NAMALWA (cell line): ENCODE data around the gene DNLZ.
"Not testable (repeated sequence)": the region's sequence is repeated elsewhere in the genome, so short reads cannot be mapped to it uniquely, and the experiment has no call there.

Experiments used
- DNase-seq: peaks from one replicate; pipeline ENCODE4 v3.0.0-alpha.2; 2015; ENCODE audit warnings: low spot score

The DNLZ gene

GRCh38 chr9:136359774-136360718 is 3.5 kb downstream of the DNLZ start:
- no peak for DNase-seq

- DNase-seq = no peak
Measured at GRCh38 chr9:136358888-136359287, 4.7 kb downstream of the DNLZ start.

- no peak for DNase-seq
Measured at GRCh38 chr9:136358016-136358415, 5.5 kb downstream of the DNLZ start.

DNA sequence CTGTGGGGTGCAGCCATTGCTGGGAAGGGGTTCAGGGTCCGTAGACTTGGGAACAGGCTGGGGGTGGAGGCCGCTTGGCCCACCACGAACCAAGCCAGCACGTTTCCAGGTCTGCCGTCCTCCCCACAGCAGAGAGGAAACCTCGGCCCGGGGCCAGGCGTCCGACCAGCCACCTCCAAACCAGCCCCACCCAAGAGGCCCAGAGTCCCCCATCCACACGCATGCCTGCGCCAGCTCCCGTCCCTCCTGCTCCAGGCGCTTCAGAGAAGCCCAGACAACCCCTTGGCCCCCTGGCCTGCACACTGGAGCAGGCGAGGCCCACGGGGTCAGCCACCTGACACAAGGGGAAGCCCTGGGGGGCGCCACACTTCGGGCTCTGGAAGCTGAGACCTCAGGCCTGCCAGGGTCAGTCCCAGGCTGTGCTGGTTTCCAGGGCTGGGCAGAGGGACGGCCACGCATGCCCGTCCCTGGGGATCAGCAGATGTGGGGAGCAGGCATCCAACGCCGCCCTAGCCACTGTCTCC is 6.3 kb downstream of the DNLZ start:
- no peak for DNase-seq

DNA sequence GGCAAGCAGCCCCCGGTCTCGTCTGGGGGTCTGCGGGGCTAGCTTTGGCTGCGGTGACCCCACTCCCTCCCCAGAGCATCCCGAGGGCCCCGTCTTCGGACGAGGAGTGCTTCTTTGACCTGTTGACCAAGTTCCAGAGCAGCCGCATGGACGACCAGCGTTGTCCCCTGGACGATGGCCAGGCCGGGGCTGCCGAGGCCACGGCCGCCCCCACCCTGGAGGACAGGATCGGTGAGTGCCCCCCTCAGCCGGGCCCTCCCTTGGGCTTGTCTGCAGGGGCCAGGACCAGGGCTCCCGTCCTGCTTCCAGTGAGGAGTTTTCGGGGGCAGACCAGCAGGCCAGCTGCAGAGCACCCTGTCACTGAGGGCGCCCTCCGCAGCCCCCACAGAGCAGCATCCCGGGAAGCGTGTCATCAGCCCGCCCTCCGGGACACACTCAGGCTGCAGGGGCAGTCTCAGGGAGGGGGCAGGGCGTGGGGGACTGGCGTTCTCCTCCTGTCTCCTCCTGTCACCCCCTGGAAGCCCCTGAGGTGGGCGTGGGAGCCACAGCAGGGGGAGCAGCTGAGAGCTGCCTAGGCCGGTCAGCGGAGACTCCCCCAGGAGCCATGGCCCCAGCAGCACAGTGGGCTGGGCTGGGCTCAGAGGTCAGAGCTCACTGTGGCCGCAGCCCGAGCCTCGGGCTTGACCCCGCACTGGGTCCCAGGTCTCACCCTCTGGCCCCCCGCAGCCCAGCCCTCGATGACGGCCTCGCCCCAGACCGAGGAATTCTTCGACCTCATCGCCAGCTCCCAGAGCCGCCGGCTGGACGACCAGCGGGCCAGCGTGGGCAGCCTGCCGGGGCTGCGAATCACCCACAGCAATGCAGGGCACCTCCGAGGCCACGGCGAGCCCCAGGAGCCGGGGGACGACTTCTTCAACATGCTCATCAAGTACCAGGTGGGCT is 7.7 kb downstream of the DNLZ start:
- DNase-seq = no peak

DNA sequence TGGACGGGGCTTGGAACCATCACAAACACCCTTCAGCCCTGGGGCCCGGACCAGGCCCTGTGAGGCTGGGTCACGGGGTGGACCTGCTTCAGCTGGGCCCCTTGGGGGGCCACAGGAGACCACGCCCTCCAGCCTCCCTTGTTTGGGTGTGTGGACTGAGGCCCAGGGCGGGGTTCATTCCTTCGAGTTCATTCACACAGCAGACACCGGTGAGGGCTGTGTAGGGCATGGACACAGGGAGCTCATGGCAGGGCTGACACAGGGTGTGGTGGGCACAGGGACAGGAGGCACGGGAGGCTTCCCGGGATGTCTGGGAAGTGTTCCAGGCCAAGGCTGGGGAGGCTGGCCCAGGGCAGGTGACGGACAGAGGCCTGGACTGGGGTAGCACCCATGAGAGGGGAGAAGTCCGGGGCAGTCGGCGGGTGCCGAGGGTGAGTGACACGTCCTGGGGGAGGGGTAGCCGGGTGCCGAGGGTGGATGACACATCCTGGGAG is 8.9 kb downstream of the DNLZ start:
- DNase-seq = no peak

DNA sequence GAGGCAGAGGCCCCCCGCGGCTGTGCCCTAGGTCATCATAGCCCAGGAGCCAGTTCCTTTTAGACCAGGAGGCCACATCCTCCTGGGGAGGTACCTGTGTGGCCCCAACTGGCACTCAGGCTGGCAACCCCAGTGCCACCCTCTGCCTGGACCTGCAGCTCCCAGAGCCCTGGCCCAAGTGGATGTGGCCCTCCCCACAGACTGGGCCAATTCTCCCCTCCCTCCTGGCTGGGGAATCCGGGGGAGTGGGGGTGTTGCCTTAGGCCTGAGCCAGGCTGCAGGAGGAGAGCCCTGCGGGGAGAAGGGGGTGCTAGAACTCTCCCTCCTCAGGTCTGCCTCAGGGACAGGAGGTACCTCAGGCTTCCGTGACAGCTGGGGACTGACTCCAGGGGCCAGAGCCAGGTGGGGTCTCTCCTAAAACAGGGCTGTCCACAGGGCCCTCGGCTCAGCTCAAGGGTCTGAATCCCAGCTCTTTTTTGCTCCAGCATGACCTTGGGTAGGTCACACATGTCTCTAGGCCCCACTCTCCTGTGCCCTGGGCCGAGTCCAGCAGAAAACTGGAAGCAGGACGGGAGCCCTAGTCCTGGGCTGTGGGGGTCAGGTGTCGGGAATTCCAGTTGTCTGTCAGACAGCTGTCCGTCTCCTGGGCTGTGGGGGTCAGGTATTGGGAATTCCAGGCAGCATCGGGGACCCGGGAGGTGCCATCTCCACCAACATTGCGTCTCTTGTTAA is 9.6 kb downstream of the DNLZ start:
- no peak for DNase-seq

DNA sequence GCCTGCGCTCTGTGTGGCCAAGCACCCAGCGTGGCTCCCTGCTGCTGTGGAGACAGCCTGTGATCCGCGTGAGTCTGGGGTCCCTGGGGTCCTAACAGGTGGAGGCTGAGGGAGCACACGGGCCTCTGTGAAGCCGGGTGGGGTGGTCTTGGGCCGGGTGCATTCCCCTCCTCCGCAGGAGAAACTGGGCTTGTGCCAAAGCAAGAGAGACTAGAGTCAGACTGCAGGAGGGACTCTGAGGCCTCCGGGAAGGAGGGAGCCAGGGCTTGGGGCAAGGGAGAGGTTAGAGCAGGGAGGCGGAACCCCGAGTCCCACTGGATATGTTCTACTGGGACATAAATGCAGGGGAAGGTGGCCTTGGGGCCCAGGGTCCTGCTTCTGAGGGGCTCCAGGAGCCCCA is 10.5 kb downstream of the DNLZ start:
- DNase-seq = no peak

DNA sequence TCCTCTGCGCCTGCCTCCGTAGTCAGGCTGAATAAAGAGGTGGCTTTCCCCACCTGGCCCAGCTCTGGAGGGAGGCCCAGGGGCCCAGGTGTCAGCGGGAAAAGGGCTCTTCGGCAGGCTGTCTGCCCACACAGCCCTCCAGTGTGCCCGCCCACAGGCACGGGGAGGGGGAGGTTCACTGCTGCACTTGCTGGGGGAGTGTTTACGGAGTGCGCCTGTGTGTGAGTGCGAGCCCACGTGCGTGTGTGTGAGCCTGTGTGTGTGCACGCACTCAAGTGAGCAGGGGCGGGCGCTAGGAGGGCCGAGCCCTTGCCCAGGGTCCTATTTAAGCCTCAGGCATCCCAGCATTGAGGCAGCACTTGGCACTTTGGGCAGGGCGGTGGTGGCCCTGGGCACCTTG is 10.9 kb downstream of the DNLZ start:
- DNase-seq = no peak

DNA sequence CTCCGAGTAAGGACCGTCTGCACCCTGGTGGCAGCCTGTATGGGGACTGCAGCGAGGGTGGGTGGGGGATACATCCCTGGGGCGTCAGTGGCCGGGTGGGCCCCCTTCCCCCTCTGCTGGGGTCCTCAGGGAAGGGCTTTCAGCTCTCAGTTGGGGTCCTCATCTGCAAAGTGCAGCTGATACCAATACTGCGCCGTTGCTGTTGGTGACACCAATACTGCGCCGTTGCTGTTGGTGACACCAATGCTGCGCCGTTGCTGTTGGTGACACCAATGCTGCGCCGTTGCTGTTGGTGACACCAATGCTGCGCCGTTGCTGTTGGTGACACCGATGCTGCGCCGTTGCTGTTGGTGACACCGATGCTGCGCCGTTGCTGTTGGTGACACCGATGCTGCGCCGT is 11.7 kb downstream of the DNLZ start:
- not testable (repeated sequence) for DNase-seq

DNA sequence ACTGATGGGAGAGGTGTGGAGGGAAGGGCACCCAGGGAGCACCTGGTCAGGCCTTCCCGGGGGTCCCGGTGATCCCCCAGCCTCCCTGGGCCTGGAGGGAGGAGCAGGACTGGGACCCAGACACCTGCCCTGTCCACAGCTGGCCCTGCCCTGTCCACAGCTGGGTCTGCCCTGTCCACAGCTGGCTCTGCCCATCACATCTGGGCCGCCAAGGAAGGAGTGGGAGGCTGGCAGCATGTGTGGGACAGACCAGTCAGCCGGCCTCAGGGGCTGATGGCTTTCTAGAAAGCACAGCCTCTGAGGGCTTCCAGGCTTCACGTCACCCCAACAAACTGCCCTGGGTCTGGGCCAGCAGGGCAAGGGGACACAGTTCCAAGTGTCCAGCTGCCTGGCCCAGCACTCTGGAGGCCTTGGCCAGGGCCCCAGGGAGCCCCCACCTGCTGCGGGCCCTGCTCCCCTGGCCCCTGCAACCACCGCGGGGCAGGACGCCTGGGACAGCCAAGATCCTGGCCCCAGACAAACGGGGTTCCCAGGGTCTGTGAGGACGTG is 12.2 kb downstream of the DNLZ start:
- no peak for DNase-seq

- no peak for DNase-seq
Measured at GRCh38 chr9:136349546-136349945, 14.0 kb downstream of the DNLZ start.

DNA sequence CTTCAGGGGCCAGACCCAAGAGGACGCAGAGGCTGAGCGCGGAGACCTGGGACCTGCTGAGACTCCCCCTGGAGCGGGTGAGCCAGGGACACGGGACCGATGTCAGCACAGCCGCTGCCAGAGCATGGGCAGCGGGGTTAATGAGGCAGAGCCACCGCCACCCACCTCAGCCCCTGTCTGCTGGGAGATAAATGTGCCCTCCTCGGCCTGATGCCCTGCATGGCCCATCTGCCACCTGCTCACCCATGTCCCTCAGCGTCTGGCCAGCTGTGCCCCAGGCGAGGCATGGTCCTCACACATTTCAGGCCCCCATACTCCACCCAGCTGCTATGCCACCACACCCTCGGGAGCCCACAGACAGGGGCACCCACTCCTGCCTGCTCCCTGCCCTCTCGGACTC is 14.9 kb downstream of the DNLZ start:
- no peak for DNase-seq

GRCh38 chr9:136347472-136348256 is 15.9 kb downstream of the DNLZ start:
- no peak for DNase-seq

- DNase-seq = no peak
Measured at GRCh38 chr9:136346927-136347465, 16.5 kb downstream of the DNLZ start.

GRCh38 chr9:136346157-136346481 is 17.4 kb downstream of the DNLZ start:
- no peak for DNase-seq

- no peak for DNase-seq
Measured at GRCh38 chr9:136345281-136346156, 18.0 kb downstream of the DNLZ start.

- DNase-seq = no peak
Measured at GRCh38 chr9:136344544-136345280, 18.8 kb downstream of the DNLZ start.

GRCh38 chr9:136343884-136344269 is 19.7 kb downstream of the DNLZ start:
- DNase-seq = no peak
